Head of caudate nucleus (tissue), 42 donors: ENCODE data around the gene CA4.

Experiments used
- DNase-seq, 42 donors: peaks; one replicate each; pipeline versions ENCODE4 v3.0.0 to v3.0.0-alpha.2; 2020 to 2021; ENCODE audit warnings: mixed read lengths in 7 of 42
- intact Hi-C: fragments of 100-400 bp; cut with DNase I; formaldehyde crosslinking; loops from one replicate; pipeline ENCODE4 v1.15.0; 2022

CA4 gene

GRCh38 chr17:60146206-60146605, 3.6 kb upstream of the CA4 start:
- intact Hi-C loops: loop anchor here (10.0 kb wide), 1 partner anchor 289 kb away; no protein-coding TSS in a partner anchor

GRCh38 chr17:60147553-60148223, 2.1 kb upstream of the CA4 start:
- intact Hi-C loops: loop anchor here (10.0 kb wide), 1 partner anchor 287 kb away; no protein-coding TSS in a partner anchor
- no peak for DNase-seq

More at GRCh38 chr17:60146206-60146605, 3.6 kb upstream of the CA4 start:
- DNase-seq: no peak

- DNase-seq: no peak
- intact Hi-C loops: loop anchor here (10.0 kb wide), 1 partner anchor 286 kb away; no protein-coding TSS in a partner anchor
Measured at GRCh38 chr17:60148373-60148772, 1.4 kb upstream of the CA4 start.

- intact Hi-C loops: no loop called here
- DNase-seq: no peak
Measured at GRCh38 chr17:60151355-60151754, 1.6 kb downstream of the CA4 start.

- peak in 1 of 42 donors; percentile 3 for DNase-seq
- intact Hi-C loops: no loop called here
Measured at GRCh38 chr17:60153606-60154390, 4.0 kb downstream of the CA4 start.

GRCh38 chr17:60154616-60155426, 5.0 kb downstream of the CA4 start:
- intact Hi-C loops: no loop called here
- DNase-seq: peak in 14 of 42 donors; percentile 13 to 77 (median 40)

- intact Hi-C loops: no loop called here
- no peak for DNase-seq
Measured at GRCh38 chr17:60155427-60155814, 5.6 kb downstream of the CA4 start.

GRCh38 chr17:60155815-60156214, 6.0 kb downstream of the CA4 start:
- peak in 1 of 42 donors; percentile 1 for DNase-seq
- intact Hi-C loops: no loop called here

GRCh38 chr17:60156746-60157145, 7.0 kb downstream of the CA4 start:
- DNase-seq: peak in 1 of 42 donors; percentile 0
- intact Hi-C loops: no loop called here

GRCh38 chr17:60157487-60158040, 7.8 kb downstream of the CA4 start:
- intact Hi-C loops: no loop called here

GRCh38 chr17:60158751-60159478, 9.1 kb downstream of the CA4 start:
- peak in 1 of 42 donors; percentile 1 for DNase-seq
- intact Hi-C loops: no loop called here

More at GRCh38 chr17:60157487-60158040, 7.8 kb downstream of the CA4 start:
- DNase-seq: peak in 1 of 42 donors; percentile 2

GRCh38 chr17:60159479-60159866, 9.7 kb downstream of the CA4 start:
- intact Hi-C loops: no loop called here
- no peak for DNase-seq

GRCh38 chr17:60160829-60161501, 11.2 kb downstream of the CA4 start:
- intact Hi-C loops: no loop called here
- DNase-seq: no peak

GRCh38 chr17:60161598-60162330, 12.0 kb downstream of the CA4 start:
- intact Hi-C loops: no loop called here
- DNase-seq: peak in 8 of 42 donors; percentile 15 to 49 (median 36)

GRCh38 chr17:60163108-60163784, 13.5 kb downstream of the CA4 start:
- intact Hi-C loops: no loop called here

GRCh38 chr17:60164164-60164563, 14.4 kb downstream of the CA4 start:
- intact Hi-C loops: no loop called here
- no peak for DNase-seq

More at GRCh38 chr17:60163108-60163784, 13.5 kb downstream of the CA4 start:
- DNase-seq: peak in 1 of 42 donors; percentile 24

- peak in 1 of 42 donors; percentile 2 for DNase-seq
Measured at GRCh38 chr17:60164697-60165096, 14.9 kb downstream of the CA4 start.

More at GRCh38 chr17:60164697-60165096, 14.9 kb downstream of the CA4 start:
- intact Hi-C loops: no loop called here
